Measurements from ENCODE around the gene ELL. TPM values are rescaled to one million over a fixed set of nuclear protein-coding genes. Genes with fewer than 3 reads are reported as not detected.

ELL gene
- total and polyA plus RNA-seq, 9 of the 15 experiments (the other 6 are each of a cell fraction or from before 2014, with no cell fraction given), result 0.24 to 22.5 (median 4.1) TPM

DNA sequence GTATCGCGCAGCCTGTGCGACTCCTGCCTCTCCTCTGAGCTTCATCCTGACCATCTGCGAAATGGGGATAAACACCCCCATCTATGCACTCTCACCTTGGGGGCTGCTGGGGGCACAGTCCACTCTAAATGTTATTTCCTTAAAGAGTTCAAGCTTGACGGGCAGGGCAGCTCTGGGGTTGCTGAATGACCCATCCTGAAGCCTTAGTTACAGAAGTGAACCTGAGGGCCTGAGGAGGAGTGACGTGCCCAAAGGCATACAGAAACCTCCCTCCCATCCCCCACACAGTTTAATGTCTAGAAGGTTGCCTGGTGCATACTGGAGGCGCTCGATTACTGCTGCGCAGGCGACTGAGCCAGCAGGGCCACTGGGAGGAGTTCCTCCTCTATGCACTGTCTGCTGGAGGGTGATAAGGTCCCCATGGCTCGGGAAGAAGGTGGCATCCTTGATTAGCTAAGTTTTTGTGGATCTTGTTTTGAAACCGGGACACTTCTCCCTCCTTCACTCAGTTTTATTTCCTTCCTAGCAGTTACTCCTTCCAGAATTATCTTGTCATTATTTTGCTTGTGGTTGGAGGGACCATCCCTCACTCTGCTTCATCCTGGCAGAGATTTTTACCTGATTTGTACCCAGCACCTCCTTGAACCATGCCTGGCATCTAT lies 22.1 kb upstream of the ELL start (continued):
- no peak for TF ChIP-seq PCBP1 (IDR thresholded peaks at IDR 0.05; ENCODE audit: low read depth, low read length, poor library complexity, severe bottlenecking)
- no peak for TF ChIP-seq NFE2L1 (tag; IDR thresholded peaks at IDR 0.05; ENCODE audit: borderline replicate concordance, low read depth)
- TF ChIP-seq, protein P1, sequence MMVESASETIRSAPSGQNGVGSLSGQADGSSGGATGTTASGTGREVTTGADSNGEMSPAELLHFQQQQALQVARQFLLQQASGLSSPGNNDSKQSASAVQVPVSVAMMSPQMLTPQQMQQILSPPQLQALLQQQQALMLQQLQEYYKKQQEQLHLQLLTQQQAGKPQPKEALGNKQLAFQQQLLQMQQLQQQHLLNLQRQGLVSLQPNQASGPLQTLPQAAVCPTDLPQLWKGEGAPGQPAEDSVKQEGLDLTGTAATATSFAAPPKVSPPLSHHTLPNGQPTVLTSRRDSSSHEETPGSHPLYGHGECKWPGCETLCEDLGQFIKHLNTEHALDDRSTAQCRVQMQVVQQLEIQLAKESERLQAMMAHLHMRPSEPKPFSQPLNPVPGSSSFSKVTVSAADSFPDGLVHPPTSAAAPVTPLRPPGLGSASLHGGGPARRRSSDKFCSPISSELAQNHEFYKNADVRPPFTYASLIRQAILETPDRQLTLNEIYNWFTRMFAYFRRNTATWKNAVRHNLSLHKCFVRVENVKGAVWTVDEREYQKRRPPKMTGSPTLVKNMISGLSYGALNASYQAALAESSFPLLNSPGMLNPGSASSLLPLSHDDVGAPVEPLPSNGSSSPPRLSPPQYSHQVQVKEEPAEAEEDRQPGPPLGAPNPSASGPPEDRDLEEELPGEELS (CRISPR knock-in tag; IDR thresholded peaks at IDR 0.05; ENCODE audit: borderline replicate concordance), result no peak

GRCh38 chr19:18542941-18543813 lies 21.3 kb upstream of the ELL start, which contains the start of gene FKBP8:
FKBP8 (minus strand) TSS chr19:18543573; CDS start chr19:18541970, 1,603 bp downstream.
- H3K9me3 ChIP-seq (replicated peaks; ENCODE audit: control insufficient read depth, insufficient read depth, low read depth, low read length), result no peaks in the 10 kb centered on the region
- no TSS peak for BruUV-seq (replicated peaks)
- peak within 1 kb of the TSS; percentile 88 for H3K27ac ChIP-seq (ENCODE audit: extremely low read depth, low read depth, low read length)
- peak within 1 kb of the TSS; percentile 73 for H2AFZ ChIP-seq (ENCODE audit: low read depth, low read length)
- H3K4me2 ChIP-seq (ENCODE audit: insufficient read depth, low read length), result peak within 1 kb of the TSS; percentile 91
- peaks cover 34% of the 10 kb centered on the region for H3K36me3 ChIP-seq (ENCODE audit: control insufficient read depth, insufficient read depth, low read length)
- intact Hi-C loops (cut with micrococcal nuclease) (loop anchor here (5.0 kb wide), 1 partner anchor 134 kb away; no protein-coding TSS in a partner anchor), in situ Hi-C loops (cut with MboI) (no loop called here)
- H3K79me2 ChIP-seq (ENCODE audit: control insufficient read depth, insufficient read depth, low read length), result peaks cover 21% of the 10 kb centered on the region
- H3K27me3 ChIP-seq (ENCODE audit: control insufficient read depth in 2 of 2, insufficient read depth in 2 of 2, low read length in 2 of 2), result no peaks in the 10 kb centered on the region
- ATAC-seq (peak; percentile 97), DNase-seq (ENCODE audit: extremely low read depth in 1 of 4, low spot score in 3 of 4) (peak; percentile 94 to 97 (median 96)), FAIRE-seq (peak; percentile 69)
- POLR2A ChIA-PET, result interaction anchor here (0.6 to 2.7 kb wide), 16 partner anchors 7 to 74 kb away, joined by 3 to 12 read pairs (median 4); partner anchors contain the start of genes ELL, KXD1 and UBA52
- CTCF ChIA-PET (ENCODE audit: low intra/inter-chr PET ratio), result interaction anchor here (0.6 kb wide), 1 partner anchor 395 kb away, joined by 9 read pairs; no protein-coding TSS in a partner anchor
- H3K4me3 ChIP-seq, result peak within 1 kb of the TSS; percentile 68
- H3K4me1 ChIP-seq (replicated peaks in 1 of 2; ENCODE audit: control insufficient read depth in 2 of 2, insufficient read depth in 2 of 2, low read length in 2 of 2), result peaks cover 18 to 38% of the 10 kb centered on the region in 2 experiments
- no peaks in the 10 kb centered on the region for H3K9me1 ChIP-seq (ENCODE audit: control insufficient read depth, insufficient read depth, low read length)
- WGBS (ENCODE audit: insufficient coverage, low coverage, missing lambda C conversion rate), result 2% methylated on average over 29 of the region's 86 CpGs
- H4K20me1 ChIP-seq (replicated peaks; ENCODE audit: control insufficient read depth, insufficient read depth, low read length), result peaks cover 3% of the 10 kb centered on the region; the same call in 1 of the 2 replicates
- peak within 1 kb of the TSS; percentile 76 to 97 for H3K9ac ChIP-seq (ENCODE audit: insufficient read depth in 1 of 2, low read depth in 2 of 2, low read length in 2 of 2)
- TF ChIP-seq OTX1 (CRISPR knock-in tag; IDR thresholded peaks at IDR 0.05) (no peak), HEY1 (CRISPR knock-in tag; IDR thresholded peaks at IDR 0.05; ENCODE audit: borderline replicate concordance) (no peak), XRCC5 (IDR thresholded peaks at IDR 0.05; ENCODE audit: low read depth, low read length) (no peak), VEZF1 (CRISPR knock-in tag; IDR thresholded peaks at IDR 0.05) (peak; percentile 90)
- TF ChIP-seq, protein P2, sequence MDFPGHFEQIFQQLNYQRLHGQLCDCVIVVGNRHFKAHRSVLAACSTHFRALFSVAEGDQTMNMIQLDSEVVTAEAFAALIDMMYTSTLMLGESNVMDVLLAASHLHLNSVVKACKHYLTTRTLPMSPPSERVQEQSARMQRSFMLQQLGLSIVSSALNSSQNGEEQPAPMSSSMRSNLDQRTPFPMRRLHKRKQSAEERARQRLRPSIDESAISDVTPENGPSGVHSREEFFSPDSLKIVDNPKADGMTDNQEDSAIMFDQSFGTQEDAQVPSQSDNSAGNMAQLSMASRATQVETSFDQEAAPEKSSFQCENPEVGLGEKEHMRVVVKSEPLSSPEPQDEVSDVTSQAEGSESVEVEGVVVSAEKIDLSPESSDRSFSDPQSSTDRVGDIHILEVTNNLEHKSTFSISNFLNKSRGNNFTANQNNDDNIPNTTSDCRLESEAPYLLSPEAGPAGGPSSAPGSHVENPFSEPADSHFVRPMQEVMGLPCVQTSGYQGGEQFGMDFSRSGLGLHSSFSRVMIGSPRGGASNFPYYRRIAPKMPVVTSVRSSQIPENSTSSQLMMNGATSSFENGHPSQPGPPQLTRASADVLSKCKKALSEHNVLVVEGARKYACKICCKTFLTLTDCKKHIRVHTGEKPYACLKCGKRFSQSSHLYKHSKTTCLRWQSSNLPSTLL (IDR thresholded peaks at IDR 0.05), result no peak
